IMR-90 (cell line): ENCODE data around the gene TTC9C. TPM values are rescaled to one million over a fixed set of nuclear protein-coding genes. Genes with fewer than 3 reads are reported as not detected.
A peak's percentile ranks its signal among the peaks of the same experiment; 100 is the strongest.

Experiments used
- ATAC-seq: fragments of 200-7000 bp; cut with Tn5 transposase; 2 replicates; pipeline ENCODE4 v1.9.1; 2020; ENCODE audit warnings: low read depth, mild to moderate bottlenecking, moderate library complexity
- BruUV-seq: library from RNA; stranded (reverse); fragments of 400-500 nt; replicated peaks from 2 replicates; lab custom pipeline; 2021; lab: Mats Ljungman, UMichigan
- CTCF ChIA-PET: fragments of 300-600 bp; formaldehyde crosslinking; extraction: SDS; loops from one replicate; lab custom pipeline; 2021; ENCODE audit warnings: antibody characterized with exemption; lab: Yijun Ruan, JAX
- POLR2A ChIA-PET: fragments of 300-600 bp; sonication (Branson Sonifier 250); formaldehyde crosslinking; loops from one replicate; lab custom pipeline; 2022; ENCODE audit warnings: antibody characterized with exemption; ENCODE audit not compliant: unreplicated experiment; lab: Charles Lee
- DNase-seq: peaks from one replicate; pipeline ENCODE4 v3.0.0; 2013
- H2AFZ ChIP-seq: replicated peaks from 2 replicates; pipeline ENCODE3; 2013; ENCODE audit warnings: low read length, mild to moderate bottlenecking; ENCODE audit not compliant: poor library complexity
- H2AK5ac ChIP-seq: 2 replicates; pipeline ENCODE4 v1.6.1; 2013; ENCODE audit warnings: low read depth, low read length, inconsistent platforms
- H2AK9ac ChIP-seq: replicated peaks from 2 replicates; pipeline ENCODE3; 2013; ENCODE audit warnings: mild to moderate bottlenecking, low read depth, low read length, moderate library complexity; ENCODE audit not compliant: poor library complexity
- H2BK120ac ChIP-seq: 2 replicates; pipeline ENCODE4 v1.6.1; 2013; ENCODE audit warnings: low read depth, low read length, inconsistent platforms
- H2BK15ac ChIP-seq: 3 replicates; pipeline ENCODE4 v1.6.1; 2013; ENCODE audit warnings: low read depth, low read length, inconsistent platforms
- H2BK20ac ChIP-seq: 2 replicates; pipeline ENCODE4 v1.6.1; 2013; ENCODE audit warnings: low read depth, mild to moderate bottlenecking, inconsistent platforms, low read length, moderate library complexity
- H2BK5ac ChIP-seq: 2 replicates; pipeline ENCODE4 v1.6.1; 2013; ENCODE audit warnings: mild to moderate bottlenecking, low read depth, low read length, inconsistent platforms; ENCODE audit not compliant: poor library complexity, severe bottlenecking
- H3K14ac ChIP-seq: replicated peaks from 2 replicates; pipeline ENCODE4 v1.6.1; 2013; ENCODE audit warnings: low read depth, low read length, inconsistent platforms
- H3K18ac ChIP-seq: 2 replicates; pipeline ENCODE4 v1.6.1; 2013; ENCODE audit warnings: low read depth, low read length, control low read depth
- H3K23ac ChIP-seq: 2 replicates; pipeline ENCODE4 v1.6.1; 2013; ENCODE audit warnings: low read depth, low read length, inconsistent platforms
- H3K27ac ChIP-seq: 2 replicates; pipeline ENCODE4 v1.5.1; 2013; ENCODE audit warnings: mild to moderate bottlenecking, control low read depth, low read length; ENCODE audit not compliant: insufficient read depth
- H3K27me3 ChIP-seq: 2 replicates; pipeline ENCODE4 v1.6.1; 2013; ENCODE audit warnings: low read length; ENCODE audit not compliant: control insufficient read depth, insufficient read depth
- H3K36me3 ChIP-seq: 2 replicates; pipeline ENCODE4 v1.6.1; 2013; ENCODE audit warnings: low read length, mixed read lengths; ENCODE audit not compliant: control insufficient read depth, insufficient read depth
- H3K4ac ChIP-seq: 2 replicates; pipeline ENCODE4 v1.6.1; 2013; ENCODE audit warnings: low read depth, low read length, inconsistent platforms
- H3K4me1 ChIP-seq: 2 replicates; pipeline ENCODE4 v1.6.1; 2013; ENCODE audit warnings: low read length, mixed read lengths; ENCODE audit not compliant: control insufficient read depth, insufficient read depth
- H3K4me2 ChIP-seq: 2 replicates; pipeline ENCODE4 v1.6.1; 2013; ENCODE audit warnings: low read depth, mild to moderate bottlenecking, control low read depth, low read length, moderate library complexity
- H3K4me3 ChIP-seq: 2 replicates; pipeline ENCODE4 v1.5.1; 2013; ENCODE audit warnings: low read depth, mild to moderate bottlenecking, control low read depth, low read length, moderate library complexity; ENCODE audit not compliant: insufficient read depth
- H3K56ac ChIP-seq: 2 replicates; pipeline ENCODE4 v1.6.1; 2013; ENCODE audit warnings: low read length, inconsistent platforms; ENCODE audit not compliant: insufficient read depth; ENCODE audit errors: extremely low read depth
- H3K79me1 ChIP-seq, 2 experiments: 2 replicates each; pipeline ENCODE4 v1.6.1; 2013; ENCODE audit warnings: low read length in 2 of 2, inconsistent platforms in 1 of 2, low read depth in 1 of 2
- H3K9ac ChIP-seq: 2 replicates; pipeline ENCODE4 v1.6.1; 2013; ENCODE audit warnings: low read depth, low read length, control low read depth
- H3K9me1 ChIP-seq: 2 replicates; pipeline ENCODE4 v1.6.1; 2013; ENCODE audit warnings: low read length, inconsistent platforms; ENCODE audit not compliant: insufficient read depth
- H3K9me3 ChIP-seq: 2 replicates; pipeline ENCODE4 v1.6.1; 2013; ENCODE audit warnings: low read length; ENCODE audit not compliant: control insufficient read depth, insufficient read depth
- H4K20me1 ChIP-seq: 2 replicates; pipeline ENCODE4 v1.6.1; 2013; ENCODE audit warnings: low read length, inconsistent platforms; ENCODE audit not compliant: insufficient read depth
- H4K5ac ChIP-seq: 2 replicates; pipeline ENCODE4 v1.6.1; 2013; ENCODE audit warnings: mild to moderate bottlenecking, low read depth, low read length, control low read depth
- H4K8ac ChIP-seq, 2 experiments: 2 replicates each; pipeline ENCODE4 v1.6.1; 2013; ENCODE audit warnings: low read depth in 2 of 2, low read length in 2 of 2, control low read depth in 1 of 2, inconsistent platforms in 1 of 2
- H4K91ac ChIP-seq: 2 replicates; pipeline ENCODE4 v1.6.1; 2013; ENCODE audit warnings: low read depth, low read length, inconsistent platforms; ENCODE audit not compliant: insufficient read depth
- BHLHE40 ChIP-seq: fragments of 150-350 bp; IDR thresholded peaks from 2 replicates; pipeline ENCODE4 v1.6.1; 2016; ENCODE audit warnings: mild to moderate bottlenecking, low read depth, low read length
- CHD1 ChIP-seq: IDR thresholded peaks from 2 replicates; pipeline ENCODE4 v1.6.1; 2012; ENCODE audit warnings: low read depth, low read length, improper control_type of control experiment
- MAZ ChIP-seq: IDR thresholded peaks from 2 replicates; pipeline ENCODE4 v1.6.1; 2012; ENCODE audit warnings: low read depth, mild to moderate bottlenecking, low read length, improper control_type of control experiment, moderate library complexity, borderline replicate concordance
- RFX5 ChIP-seq: IDR thresholded peaks from 2 replicates; pipeline ENCODE4 v1.8.0; 2012; ENCODE audit warnings: low read depth, mild to moderate bottlenecking, low read length, moderate library complexity
- WGBS, 2 experiments: methylation state at CpG; one replicate each; pipeline versions ENCODE4 v1.1.5 to v1.1.7; 2013; ENCODE audit warnings: missing lambda C conversion rate in 2 of 2; ENCODE audit not compliant: insufficient read length in 1 of 2; ENCODE audit errors: extremely low coverage in 2 of 2; 5-methylcytosine and 5-hydroxymethylcytosine counted together
- dilution Hi-C: fragments of 300-500 bp; cut with HindIII; formaldehyde crosslinking; loops from one replicate; pipeline ENCODE4 v1.14.3; 2018; ENCODE audit warnings: low sequenced_read_pairs; ENCODE audit not compliant: unreplicated experiment
- in situ Hi-C: fragments of 300-500 bp; cut with MboI; formaldehyde crosslinking; loops from 3 replicates; pipeline ENCODE4 v1.14.3; 2019; ENCODE audit warnings: low sequenced_read_pairs, inconsistent platforms, mixed read lengths
- intact Hi-C: fragments of 100-400 bp; cut with micrococcal nuclease; formaldehyde crosslinking; loops from 2 replicates; pipeline ENCODE4 v1.10.0; 2022
- polyA plus RNA-seq, 3 experiments: library from polyadenylated mRNA; depleted of rRNA; stranded (reverse); fragments of >200 nt; gene quantifications; 2 replicates each; pipeline ENCODE4 v1.2.3, GENCODE V29; 2012; ENCODE audit warnings: low replicate concordance in 1 of 3
- total RNA-seq: library from RNA; depleted of rRNA; stranded (reverse); fragments of >200 nt; gene quantifications from 2 replicates; pipeline ENCODE4 v1.2.3, GENCODE V29; 2012
- TF ChIP-seq, protein P1 (sequence below): fragments of 150-350 bp; IDR thresholded peaks from 2 replicates; pipeline ENCODE4 v1.6.1; 2017; ENCODE audit warnings: mild to moderate bottlenecking, antibody characterized with exemption, low read length, low read depth
- TF ChIP-seq, protein P2 (sequence below): conservative IDR thresholded peaks from 2 replicates; pipeline ENCODE4 v1.5.1; 2012; ENCODE audit warnings: mild to moderate bottlenecking, low read depth, low read length, improper control_type of control experiment

Gene TTC9C
- total and polyA plus RNA-seq, 2 of the 4 experiments (the other 2 are of a cell fraction), result 32.9 to 37.1 TPM

DNA sequence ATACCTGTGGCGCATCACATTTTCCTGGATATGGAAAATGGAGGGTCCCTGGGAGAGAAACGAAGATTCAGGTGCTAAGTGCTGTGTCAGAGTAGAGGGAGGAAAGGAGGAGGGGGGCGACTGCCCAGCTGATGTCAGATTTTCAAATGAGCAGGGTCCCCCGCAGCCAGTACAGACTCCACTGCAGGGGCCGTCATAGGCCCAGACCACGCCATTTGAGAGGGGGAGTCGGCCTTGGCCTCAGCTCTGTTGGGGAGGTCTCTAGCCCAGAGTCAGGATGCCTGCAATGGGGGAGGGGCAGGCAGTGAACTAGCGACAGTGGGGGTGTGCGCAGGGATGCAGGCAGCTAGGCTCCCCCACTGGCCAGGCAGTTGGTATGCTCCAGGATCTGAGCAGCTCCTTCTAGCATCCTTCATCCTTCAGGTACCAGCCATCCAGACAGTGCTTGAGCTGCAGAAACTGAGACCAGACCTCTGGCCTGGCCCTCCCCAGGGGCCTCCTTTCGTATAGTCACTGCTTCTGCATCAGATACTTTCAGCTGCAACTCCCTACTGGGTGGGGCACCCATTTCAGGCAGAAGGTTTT lies 20.9 kb upstream of the TTC9C start, which contains the start of the genes BSCL2 and GNG3:
TSS of gene BSCL2 (minus strand) at position 148 of the 585 bp plus-strand sequence. CDS start 229 bp downstream, outside the sequence.
TSS of gene GNG3 (plus strand) at position 400 of the 585 bp plus-strand sequence. CDS start 620 bp downstream, outside the sequence.
- Histone ChIP-seq H2AK5ac (peak within 1 kb of the TSS; percentile 67), H3K36me3 (peaks cover 17% of the 10 kb centered on the region), H3K23ac (peak within 1 kb of the TSS; percentile 96), H3K18ac (no peak within 1 kb of the TSS), H4K20me1 (no peaks in the 10 kb centered on the region), H3K4me2 (peak within 1 kb of the TSS; percentile 94), H3K27me3 (no peaks in the 10 kb centered on the region), H2BK5ac (peak within 1 kb of the TSS; percentile 16), H3K9ac (peak within 1 kb of the TSS; percentile 46), H4K5ac (peak within 1 kb of the TSS; percentile 86), H3K56ac (no peak within 1 kb of the TSS), H4K91ac (peak within 1 kb of the TSS; percentile 52), H3K9me1 (peaks cover 17% of the 10 kb centered on the region), H3K4me1 (peaks cover 16% of the 10 kb centered on the region), H3K14ac (peak within 1 kb of the TSS; percentile 88), H3K4me3 (peak within 1 kb of the TSS; percentile 44), H2BK120ac (no peak within 1 kb of the TSS), H2BK20ac (no peak within 1 kb of the TSS), H3K9me3 (no peaks in the 10 kb centered on the region), H4K8ac (peak within 1 kb of the TSS; percentile 93 to 97), H2BK15ac (no peak within 1 kb of the TSS), H3K27ac (peak within 1 kb of the TSS; percentile 33), H3K4ac (peak within 1 kb of the TSS; percentile 86), H2AFZ (peak within 1 kb of the TSS; percentile 95), H2AK9ac (peak within 1 kb of the TSS; percentile 97), H3K79me1 (peaks cover 18 to 53% of the 10 kb centered on the region in 2 experiments)
- no peak for ATAC-seq
- 76% methylated on average over 5 of the region's 10 CpGs; no CpG with 5 or more reads in 1 of the 2 experiments for WGBS, 2 experiments
- dilution Hi-C loops, result no loop called here
- ChIA-PET POLR2A (no interaction called here), CTCF (no interaction called here)
- no TSS peak for BruUV-seq
- intact Hi-C loops, result no loop called here
- in situ Hi-C loops, result no loop called here
- no peak for TF ChIP-seq CHD1
- no peak for TF ChIP-seq BHLHE40
- TF ChIP-seq, protein P1, sequence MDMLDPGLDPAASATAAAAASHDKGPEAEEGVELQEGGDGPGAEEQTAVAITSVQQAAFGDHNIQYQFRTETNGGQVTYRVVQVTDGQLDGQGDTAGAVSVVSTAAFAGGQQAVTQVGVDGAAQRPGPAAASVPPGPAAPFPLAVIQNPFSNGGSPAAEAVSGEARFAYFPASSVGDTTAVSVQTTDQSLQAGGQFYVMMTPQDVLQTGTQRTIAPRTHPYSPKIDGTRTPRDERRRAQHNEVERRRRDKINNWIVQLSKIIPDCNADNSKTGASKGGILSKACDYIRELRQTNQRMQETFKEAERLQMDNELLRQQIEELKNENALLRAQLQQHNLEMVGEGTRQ, result no peak
- TF ChIP-seq RFX5, result no peak
- TF ChIP-seq, protein P2, sequence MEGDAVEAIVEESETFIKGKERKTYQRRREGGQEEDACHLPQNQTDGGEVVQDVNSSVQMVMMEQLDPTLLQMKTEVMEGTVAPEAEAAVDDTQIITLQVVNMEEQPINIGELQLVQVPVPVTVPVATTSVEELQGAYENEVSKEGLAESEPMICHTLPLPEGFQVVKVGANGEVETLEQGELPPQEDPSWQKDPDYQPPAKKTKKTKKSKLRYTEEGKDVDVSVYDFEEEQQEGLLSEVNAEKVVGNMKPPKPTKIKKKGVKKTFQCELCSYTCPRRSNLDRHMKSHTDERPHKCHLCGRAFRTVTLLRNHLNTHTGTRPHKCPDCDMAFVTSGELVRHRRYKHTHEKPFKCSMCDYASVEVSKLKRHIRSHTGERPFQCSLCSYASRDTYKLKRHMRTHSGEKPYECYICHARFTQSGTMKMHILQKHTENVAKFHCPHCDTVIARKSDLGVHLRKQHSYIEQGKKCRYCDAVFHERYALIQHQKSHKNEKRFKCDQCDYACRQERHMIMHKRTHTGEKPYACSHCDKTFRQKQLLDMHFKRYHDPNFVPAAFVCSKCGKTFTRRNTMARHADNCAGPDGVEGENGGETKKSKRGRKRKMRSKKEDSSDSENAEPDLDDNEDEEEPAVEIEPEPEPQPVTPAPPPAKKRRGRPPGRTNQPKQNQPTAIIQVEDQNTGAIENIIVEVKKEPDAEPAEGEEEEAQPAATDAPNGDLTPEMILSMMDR, result no peak
- no peak for TF ChIP-seq MAZ
- no peak for DNase-seq
